H1 (cell line): Measurements from ENCODE around the gene EML1. TPM values are rescaled to one million over a fixed set of nuclear protein-coding genes. Genes with fewer than 3 reads are reported as not detected.

ENCODE experiments used
- CTCF ChIA-PET: fragments of 300-600 bp; sonication (Branson Sonifier 250); formaldehyde crosslinking; loops from one replicate; lab custom pipeline; 2021; ENCODE audit not compliant: partially characterized antibody; lab: Charles Lee
- POLR2A ChIA-PET: fragments of 300-600 bp; sonication (Branson Sonifier 250); formaldehyde crosslinking; loops from one replicate; lab custom pipeline; 2021; ENCODE audit warnings: inconsistent platforms; ENCODE audit not compliant: partially characterized antibody; lab: Charles Lee
- DNase-seq, 2 experiments: peaks; one replicate each; pipeline versions ENCODE4 v3.0.0 to v3.0.0-alpha.2; 2010 to 2022; ENCODE audit warnings: low spot score in 2 of 2, low read depth in 1 of 2, mixed read lengths in 1 of 2
- FAIRE-seq: peaks from 2 replicates; lab custom pipeline; 2011; peaks lifted over from hg19 to GRCh38; lab: Jason Lieb, UNC
- H2AFZ ChIP-seq: 2 replicates; pipeline ENCODE4 v1.8.1; 2012; ENCODE audit warnings: low read length, inconsistent platforms
- H2AK5ac ChIP-seq: 2 replicates; pipeline ENCODE4 v1.6.1; 2013; ENCODE audit warnings: low read depth, low read length
- H2BK120ac ChIP-seq: replicated peaks from 2 replicates; pipeline ENCODE3; 2013; ENCODE audit warnings: low read depth, low read length, inconsistent platforms
- H2BK12ac ChIP-seq: 2 replicates; pipeline ENCODE4 v1.6.1; 2013; ENCODE audit warnings: low read depth, low read length
- H2BK15ac ChIP-seq: 2 replicates; pipeline ENCODE4 v1.6.1; 2013; ENCODE audit warnings: low read length
- H2BK20ac ChIP-seq: 2 replicates; pipeline ENCODE4 v1.6.1; 2013; ENCODE audit warnings: low read length
- H2BK5ac ChIP-seq: 2 replicates; pipeline ENCODE4 v1.6.1; 2013; ENCODE audit warnings: low read depth, low read length
- H3K14ac ChIP-seq: 2 replicates; pipeline ENCODE4 v1.6.1; 2013; ENCODE audit warnings: inconsistent platforms; ENCODE audit not compliant: insufficient read length
- H3K18ac ChIP-seq: 2 replicates; pipeline ENCODE4 v1.6.1; 2013; ENCODE audit warnings: low read length; ENCODE audit errors: extremely low read depth
- H3K23ac ChIP-seq: 2 replicates; pipeline ENCODE4 v1.6.1; 2013; ENCODE audit warnings: inconsistent platforms; ENCODE audit not compliant: insufficient read length
- H3K23me2 ChIP-seq: 2 replicates; pipeline ENCODE4 v1.6.1; 2013; ENCODE audit warnings: low read depth, low read length
- H3K27ac ChIP-seq: 2 replicates; pipeline ENCODE4 v1.6.1; 2011; ENCODE audit warnings: low read depth, low read length, inconsistent platforms
- H3K27me3 ChIP-seq, 4 experiments: replicated peaks in 1 of 4; 1 replicate in 1 of 4; 2 replicates in 3 of 4; pipeline versions ENCODE4 v1.6.1 to v1.8.1; 2011 to 2013; ENCODE audit warnings: low read length in 3 of 4, mild to moderate bottlenecking in 3 of 4, inconsistent platforms in 2 of 4, mixed read lengths in 2 of 4, moderate library complexity in 1 of 4; ENCODE audit not compliant: control insufficient read depth in 3 of 4, insufficient read depth in 3 of 4; ENCODE audit errors: extremely low read depth in 1 of 4
- H3K36me3 ChIP-seq, 4 experiments: 2 replicates each; pipeline versions ENCODE4 v1.6.1 to v1.8.1; 2011 to 2013; ENCODE audit warnings: mild to moderate bottlenecking in 4 of 4, low read length in 3 of 4, moderate library complexity in 2 of 4, control low read depth in 1 of 4, inconsistent platforms in 1 of 4; ENCODE audit not compliant: insufficient read depth in 4 of 4, control insufficient read depth in 2 of 4
- H3K4ac ChIP-seq: replicated peaks from 2 replicates; pipeline ENCODE3; 2013; ENCODE audit warnings: low read length, low read depth, mixed read lengths, inconsistent platforms; ENCODE audit not compliant: insufficient read length
- H3K4me1 ChIP-seq, 4 experiments: replicated peaks in 1 of 4; 1 replicate in 1 of 4; 2 replicates in 3 of 4; pipeline versions ENCODE4 v1.6.1 to v1.8.1; 2011 to 2013; ENCODE audit warnings: low read length in 3 of 4, inconsistent platforms in 2 of 4, mixed read lengths in 1 of 4; ENCODE audit not compliant: insufficient read depth in 4 of 4, control insufficient read depth in 3 of 4
- H3K4me2 ChIP-seq, 2 experiments: 2 replicates each; pipeline versions ENCODE4 v1.6.1 to v1.8.1; 2011 to 2013; ENCODE audit warnings: low read depth in 2 of 2, low read length in 2 of 2, control low read depth in 1 of 2, inconsistent platforms in 1 of 2, mild to moderate bottlenecking in 1 of 2; ENCODE audit not compliant: insufficient read depth in 1 of 2
- H3K4me3 ChIP-seq, 4 experiments: fragments of 200-600, 300-600 bp in 1 of 4; sonication (generic), shearing (Covaris generic), sonication (Bioruptor Twin) in 1 of 4; 2 replicates each; pipeline versions ENCODE4 v1.5.1 to v1.8.1; 2011 to 2016; ENCODE audit warnings: low read length in 4 of 4, low read depth in 3 of 4, control low read depth in 2 of 4, inconsistent platforms in 2 of 4, mild to moderate bottlenecking in 2 of 4, mixed read lengths in 1 of 4, moderate library complexity in 1 of 4; ENCODE audit not compliant: insufficient read depth in 2 of 4; ENCODE audit errors: extremely low read depth in 1 of 4
- H3K56ac ChIP-seq: replicated peaks from 2 replicates; pipeline ENCODE3; 2013; ENCODE audit warnings: low read depth, mild to moderate bottlenecking, mixed read lengths, low read length, inconsistent platforms; ENCODE audit not compliant: insufficient read length
- H3K79me1 ChIP-seq: 2 replicates; pipeline ENCODE4 v1.6.1; 2013; ENCODE audit warnings: low read depth, low read length, control low read depth
- H3K79me2 ChIP-seq, 2 experiments: 2 replicates each; pipeline versions ENCODE4 v1.6.1 to v1.8.1; 2012 to 2013; ENCODE audit warnings: low read length in 2 of 2, mild to moderate bottlenecking in 2 of 2, inconsistent platforms in 1 of 2; ENCODE audit not compliant: insufficient read depth in 2 of 2, control insufficient read depth in 1 of 2
- H3K9ac ChIP-seq, 4 experiments: replicated peaks in 1 of 4; 1 replicate in 1 of 4; 2 replicates in 3 of 4; pipeline versions ENCODE4 v1.6.1 to v1.8.1; 2011 to 2013; ENCODE audit warnings: low read depth in 3 of 4, low read length in 3 of 4, control low read depth in 2 of 4, mild to moderate bottlenecking in 2 of 4, moderate library complexity in 2 of 4, inconsistent platforms in 1 of 4; ENCODE audit errors: extremely low read depth in 1 of 4
- H3K9me3 ChIP-seq, 2 experiments: 2 replicates each; pipeline versions ENCODE4 v1.6.1 to v1.8.1; 2012 to 2013; ENCODE audit warnings: mild to moderate bottlenecking in 2 of 2, moderate library complexity in 2 of 2, control low read depth in 1 of 2, inconsistent platforms in 1 of 2, low read depth in 1 of 2, low read length in 1 of 2, mixed read lengths in 1 of 2; ENCODE audit not compliant: insufficient read depth in 2 of 2
- H4K20me1 ChIP-seq, 2 experiments: replicated peaks in 1 of 2; 2 replicates each; pipeline versions ENCODE3 to v1.8.1; 2011 to 2013; ENCODE audit warnings: inconsistent platforms in 2 of 2, low read length in 2 of 2, mild to moderate bottlenecking in 1 of 2; ENCODE audit not compliant: insufficient read depth in 2 of 2, control insufficient read depth in 1 of 2
- H4K5ac ChIP-seq: 2 replicates; pipeline ENCODE4 v1.6.1; 2013; ENCODE audit warnings: low read length, low read depth, mixed read lengths, inconsistent platforms; ENCODE audit not compliant: insufficient read length
- H4K8ac ChIP-seq: 2 replicates; pipeline ENCODE4 v1.8.0; 2013; ENCODE audit warnings: mild to moderate bottlenecking, moderate library complexity, low read length, inconsistent platforms; ENCODE audit not compliant: insufficient read depth; ENCODE audit errors: extremely low read depth
- H4K91ac ChIP-seq: replicated peaks from 2 replicates; pipeline ENCODE3; 2013; ENCODE audit warnings: low read length, mixed read lengths, inconsistent platforms; ENCODE audit not compliant: insufficient read length
- EP300 ChIP-seq, 2 experiments: IDR thresholded peaks; 1 replicate in 1 of 2; 2 replicates in 1 of 2; pipeline ENCODE4 v1.6.1; 2011 to 2012; ENCODE audit warnings: low read depth in 2 of 2, low read length in 2 of 2, mild to moderate bottlenecking in 2 of 2, borderline replicate concordance in 1 of 2, inconsistent platforms in 1 of 2, moderate library complexity in 1 of 2
- GTF2F1 ChIP-seq: IDR thresholded peaks from 2 replicates; pipeline ENCODE4 v1.6.1; 2012; ENCODE audit warnings: low read depth, low read length, improper control_type of control experiment, borderline replicate concordance
- HDAC2 ChIP-seq, 2 experiments: fragments of 300-600 bp in 1 of 2; sonication (generic) in 1 of 2; IDR thresholded peaks; 2 replicates each; pipeline ENCODE4 v1.6.1; 2011 to 2012; ENCODE audit warnings: low read depth in 2 of 2, low read length in 2 of 2, mild to moderate bottlenecking in 2 of 2, moderate library complexity in 2 of 2, borderline replicate concordance in 1 of 2, inconsistent platforms in 1 of 2
- POU5F1 ChIP-seq: IDR thresholded peaks from 2 replicates; pipeline ENCODE4 v1.6.1; 2011; ENCODE audit warnings: low read depth, mild to moderate bottlenecking, low read length, moderate library complexity
- RNF2 ChIP-seq: fragments of 200-900, 300-1000 bp; sonication (generic); IDR thresholded peaks from 2 replicates; pipeline ENCODE4 v1.7.1; 2016; ENCODE audit warnings: borderline replicate concordance, low read depth, mild to moderate bottlenecking, antibody characterized with exemption, low read length; ENCODE audit not compliant: poor library complexity, severe bottlenecking; ENCODE audit errors: missing control alignments
- RXRA ChIP-seq: IDR thresholded peaks from 2 replicates; pipeline ENCODE4 v1.6.1; 2011; ENCODE audit warnings: low read depth, mild to moderate bottlenecking, low read length, moderate library complexity; ENCODE audit not compliant: insufficient read depth
- SIN3A ChIP-seq, 2 experiments: IDR thresholded peaks in 1 of 2; conservative IDR thresholded peaks in 1 of 2; 2 replicates each; pipeline ENCODE4 v1.6.1; 2011 to 2012; ENCODE audit warnings: low read length in 2 of 2, improper control_type of control experiment in 1 of 2, low read depth in 1 of 2, mild to moderate bottlenecking in 1 of 2
- TAF1 ChIP-seq: IDR thresholded peaks from 2 replicates; pipeline ENCODE4 v1.6.1; 2011; ENCODE audit warnings: mild to moderate bottlenecking, low read depth, low read length
- WGBS, 2 experiments: shearing (Covaris generic) in 1 of 2; methylation state at CpG; one replicate each; pipeline versions ENCODE4 v1.1.6 to v1.1.7; 2013 to 2015; ENCODE audit warnings: low lambda C conversion rate in 2 of 2, mixed read lengths in 2 of 2, inconsistent platforms in 1 of 2, low coverage in 1 of 2, missing lambda C conversion rate in 1 of 2; ENCODE audit not compliant: insufficient replicate concordance in 2 of 2, insufficient coverage in 1 of 2, insufficient read length in 1 of 2; ENCODE audit errors: extremely low coverage in 1 of 2, missing lambda C conversion rate in 1 of 2; 5-methylcytosine and 5-hydroxymethylcytosine counted together
- polyA plus RNA-seq, 7 experiments: library from polyadenylated mRNA; depleted of rRNA in 3 of 7; stranded (reverse) in 5 of 7; unstranded in 2 of 7; fragments of >200 nt in 5 of 7; fragments of 200-250 nt in 2 of 7; gene quantifications; 1 replicate in 5 of 7; 2 replicates in 1 of 7; 4 replicates in 1 of 7; pipeline versions ENCODE4 v1.2.1 to v1.2.3, GENCODE V29; 2011 to 2013; ENCODE audit warnings: missing spikeins in 2 of 7, mixed read lengths in 2 of 7
- total RNA-seq: library from RNA; stranded (reverse); fragmentation: NEBNext Ultra II Directional; extraction: Animal tissue kit (Norgen Biotek cat#: 25700); gene quantifications from 2 replicates; pipeline ENCODE4 v1.2.1, GENCODE V29; 2021

EML1 gene
- total and polyA plus RNA-seq, 2 of the 8 experiments (the other 6 are each of a cell fraction or from before 2014, with no cell fraction given), result 11.1 to 24.7 TPM

GRCh38 chr14:99786511-99786989, 6.7 kb upstream of the EML1 start:
- no peaks in the 10 kb centered on the region for H3K79me2 ChIP-seq
- no peaks in the 10 kb centered on the region for H3K9me3 ChIP-seq
- H3K23ac ChIP-seq, result no peak overlapping the region
- H3K4me3 ChIP-seq, result no peak overlapping the region
- FAIRE-seq, result no peak
- H3K23me2 ChIP-seq, result no peaks in the 10 kb centered on the region
- peaks cover 0 to 6% (median under 1%) of the 10 kb centered on the region in 4 experiments; a peak in 3 of 7 replicates for H3K4me1 ChIP-seq
- 85% methylated on average over 8 of the region's 8 CpGs; no CpG with 5 or more reads in 1 of the 2 experiments for WGBS, 2 experiments
- H3K36me3 ChIP-seq, result no peaks in the 10 kb centered on the region
- H4K20me1 ChIP-seq, result no peaks in the 10 kb centered on the region
- no peak overlapping the region for H3K14ac ChIP-seq
- ChIA-PET POLR2A (no interaction called here), CTCF (interaction anchor here (1.0 to 1.2 kb wide), 3 partner anchors 12 to 56 kb away, joined by 3 to 4 read pairs (median 3); no protein-coding TSS in a partner anchor)
- no peak overlapping the region; the same call in none of the 2 replicates for H2BK15ac ChIP-seq
- H3K9ac ChIP-seq, result no peak overlapping the region
- no peaks in the 10 kb centered on the region for H3K79me1 ChIP-seq
- no peak overlapping the region for H3K56ac ChIP-seq
- no peak overlapping the region for H3K4me2 ChIP-seq
- no peak overlapping the region for H4K5ac ChIP-seq
- H2BK120ac ChIP-seq, result no peak overlapping the region
- no peak overlapping the region for H4K8ac ChIP-seq
- H2AK5ac ChIP-seq, result no peak overlapping the region
- H2BK20ac ChIP-seq, result no peak overlapping the region
- H4K91ac ChIP-seq, result no peak overlapping the region
- no peak overlapping the region for H3K4ac ChIP-seq
- H2BK5ac ChIP-seq, result no peak overlapping the region
- H3K27ac ChIP-seq, result no peak overlapping the region
- no peaks in the 10 kb centered on the region for H3K27me3 ChIP-seq
- no peak overlapping the region for H2BK12ac ChIP-seq
- DNase-seq, result no peak
- no peak overlapping the region for H2AFZ ChIP-seq
- H3K18ac ChIP-seq, result no peak overlapping the region
- TF ChIP-seq SIN3A (conservative IDR thresholded peaks at IDR 0.05 in 1 of 2, IDR thresholded peaks at IDR 0.05 in 1 of 2; ENCODE audit: low read depth in 1 of 2, low read length in 2 of 2), result no peak
- TF ChIP-seq POU5F1, result no peak
- no peak for TF ChIP-seq TAF1
- no peak for TF ChIP-seq EP300 (IDR thresholded peaks at IDR 0.05; ENCODE audit: borderline replicate concordance in 1 of 2, low read depth in 2 of 2, low read length in 2 of 2)
- no peak for TF ChIP-seq HDAC2 (IDR thresholded peaks at IDR 0.05; ENCODE audit: borderline replicate concordance in 1 of 2, low read depth in 2 of 2, low read length in 2 of 2)
- TF ChIP-seq RXRA, result no peak
- no peak for TF ChIP-seq GTF2F1
- no peak for TF ChIP-seq RNF2
